Measurements from ENCODE around the gene AOPEP.

AOPEP gene

DNA sequence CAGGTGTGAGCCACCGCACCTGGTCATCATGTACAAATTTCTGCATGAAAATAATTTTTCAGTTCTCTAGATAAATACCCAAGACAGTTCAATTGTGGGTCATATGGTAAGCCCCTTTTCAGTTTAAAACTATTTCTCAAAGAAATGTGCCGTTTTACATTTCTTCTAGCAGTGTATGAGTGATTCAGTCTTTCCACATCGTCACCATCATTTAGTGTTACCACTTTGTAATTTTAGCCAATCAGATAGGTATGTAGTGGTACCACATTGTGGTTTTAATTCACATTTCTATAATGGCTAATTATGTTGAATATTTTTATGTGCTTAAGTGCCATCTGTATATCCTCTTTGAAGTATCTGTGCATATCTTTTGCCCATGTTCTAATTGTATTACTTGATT lies 163.1 kb downstream of the AOPEP start:
- Histone ChIP-seq H3K36me3 (ENCODE audit: control insufficient read depth, insufficient read depth, low read length) (no peaks in the 10 kb centered on the region), H3K4me3 (ENCODE audit: low read length) (no peak overlapping the region), H3K4me1 (ENCODE audit: control insufficient read depth, insufficient read depth, low read length) (peaks cover 24% of the 10 kb centered on the region), H3K9ac (ENCODE audit: low read length) (no peak overlapping the region), H3K27me3 (ENCODE audit: control insufficient read depth, insufficient read depth, low read length) (no peaks in the 10 kb centered on the region), H3K9me3 (ENCODE audit: control insufficient read depth, low read length) (no peaks in the 10 kb centered on the region)

DNA sequence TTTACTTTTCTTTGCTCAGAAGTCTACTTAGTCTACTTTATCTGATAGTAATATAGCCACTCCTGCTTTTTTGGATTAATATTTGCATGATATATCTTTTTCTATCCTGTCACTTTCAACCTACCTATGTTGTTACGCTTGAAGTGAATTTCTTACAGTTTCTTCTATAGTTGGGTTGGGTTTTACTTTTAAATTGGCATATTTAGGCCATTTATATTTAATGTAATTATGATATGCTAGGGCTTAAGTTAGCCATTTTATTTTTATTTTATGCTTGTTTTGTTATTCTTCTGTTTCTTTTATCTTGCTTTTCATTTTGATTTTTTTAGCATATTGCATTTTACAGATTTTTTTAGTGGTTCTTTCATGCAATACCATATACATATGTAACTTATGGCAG lies 164.7 kb downstream of the AOPEP start:
- Histone ChIP-seq H3K36me3 (ENCODE audit: control insufficient read depth, insufficient read depth, low read length) (no peaks in the 10 kb centered on the region), H3K9me3 (ENCODE audit: control insufficient read depth, low read length) (no peaks in the 10 kb centered on the region), H3K4me1 (ENCODE audit: control insufficient read depth, insufficient read depth, low read length) (peaks cover 15% of the 10 kb centered on the region), H3K4me3 (ENCODE audit: low read length) (no peak overlapping the region), H3K9ac (ENCODE audit: low read length) (no peak overlapping the region), H3K27me3 (ENCODE audit: control insufficient read depth, insufficient read depth, low read length) (no peaks in the 10 kb centered on the region)

DNA sequence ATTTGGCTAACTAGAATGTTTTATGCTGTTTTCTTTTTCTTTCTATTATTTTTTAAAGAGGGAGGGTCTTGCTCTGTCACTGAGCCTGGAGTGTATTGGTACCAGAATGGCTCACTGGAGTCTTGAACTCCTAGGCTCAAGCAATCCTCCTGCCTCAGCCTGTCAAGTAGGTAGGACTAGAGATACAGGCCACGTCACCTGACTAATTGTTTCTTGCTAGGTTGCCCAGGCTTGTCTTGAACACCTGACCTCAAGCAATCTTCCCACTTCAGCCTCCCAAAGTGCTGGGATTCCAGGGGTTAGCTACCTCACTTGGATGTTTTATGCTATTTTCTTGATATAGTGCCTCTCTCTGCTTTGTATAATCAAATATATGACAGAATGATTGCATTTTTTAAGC lies 166.2 kb downstream of the AOPEP start:
- H3K27me3 ChIP-seq (ENCODE audit: control insufficient read depth, insufficient read depth, low read length) = no peaks in the 10 kb centered on the region
- H3K9ac ChIP-seq (ENCODE audit: low read length) = no peak overlapping the region
- H3K9me3 ChIP-seq (ENCODE audit: control insufficient read depth, low read length) = no peaks in the 10 kb centered on the region
- no peaks in the 10 kb centered on the region for H3K36me3 ChIP-seq (ENCODE audit: control insufficient read depth, insufficient read depth, low read length)
- peaks cover 11% of the 10 kb centered on the region for H3K4me1 ChIP-seq (ENCODE audit: control insufficient read depth, insufficient read depth, low read length)
- no peak overlapping the region for H3K4me3 ChIP-seq (ENCODE audit: low read length)

DNA sequence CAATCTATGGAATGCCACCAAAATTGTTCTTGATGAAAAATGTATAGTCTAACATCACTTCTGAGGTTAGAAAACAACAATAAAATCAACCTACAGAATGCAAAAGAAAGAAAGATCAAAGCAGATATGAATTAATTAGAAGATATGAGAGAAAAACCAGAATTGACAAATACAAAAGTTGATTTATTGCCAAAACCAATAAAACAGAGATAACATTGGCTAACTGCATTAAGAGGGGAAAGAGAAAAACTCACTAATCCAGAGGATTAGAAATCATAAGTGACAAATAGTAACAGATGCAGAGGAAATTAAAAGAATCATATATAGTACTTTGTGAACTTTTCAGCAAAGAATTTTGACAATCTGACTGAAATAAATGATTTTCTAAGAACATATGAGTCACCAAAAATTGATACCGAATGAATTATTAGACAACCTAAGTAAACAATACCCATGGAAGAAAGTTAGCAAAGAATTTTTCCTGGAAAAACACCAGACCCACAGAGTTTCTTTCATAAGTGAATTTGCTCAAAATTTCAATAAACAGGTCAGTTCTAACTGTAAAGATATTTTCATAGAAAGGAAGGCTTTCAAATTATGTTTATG lies 167.7 kb downstream of the AOPEP start:
- no peak overlapping the region for H3K4me3 ChIP-seq (ENCODE audit: low read length)
- no peaks in the 10 kb centered on the region for H3K36me3 ChIP-seq (ENCODE audit: control insufficient read depth, insufficient read depth, low read length)
- no peaks in the 10 kb centered on the region for H3K9me3 ChIP-seq (ENCODE audit: control insufficient read depth, low read length)
- peaks cover 9% of the 10 kb centered on the region for H3K4me1 ChIP-seq (ENCODE audit: control insufficient read depth, insufficient read depth, low read length)
- H3K27me3 ChIP-seq (ENCODE audit: control insufficient read depth, insufficient read depth, low read length) = no peaks in the 10 kb centered on the region
- no peak overlapping the region for H3K9ac ChIP-seq (ENCODE audit: low read length)

DNA sequence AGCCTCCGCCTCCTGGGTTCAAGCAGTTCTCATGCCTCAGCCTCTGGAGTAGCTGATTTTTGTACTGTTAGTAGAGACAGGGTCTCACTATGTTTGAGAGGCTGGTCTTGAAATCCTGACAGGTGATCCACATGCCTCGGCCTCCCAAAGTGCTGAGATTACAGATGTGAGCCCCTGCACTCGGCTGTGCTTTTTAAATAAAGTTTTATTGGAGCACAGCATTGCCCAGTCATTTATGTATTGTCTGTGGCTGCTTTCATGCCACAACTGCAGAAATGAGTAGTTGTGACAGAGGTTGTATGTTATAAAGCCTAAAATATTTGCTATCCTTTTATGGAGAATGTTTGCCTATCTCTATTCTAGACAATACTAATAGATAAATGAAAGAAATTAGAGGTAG lies 169.2 kb downstream of the AOPEP start:
- Histone ChIP-seq H3K9ac (ENCODE audit: low read length) (no peak overlapping the region), H3K36me3 (ENCODE audit: control insufficient read depth, insufficient read depth, low read length) (no peaks in the 10 kb centered on the region), H3K9me3 (ENCODE audit: control insufficient read depth, low read length) (no peaks in the 10 kb centered on the region), H3K4me1 (ENCODE audit: control insufficient read depth, insufficient read depth, low read length) (peaks cover 13% of the 10 kb centered on the region), H3K4me3 (ENCODE audit: low read length) (no peak overlapping the region), H3K27me3 (ENCODE audit: control insufficient read depth, insufficient read depth, low read length) (no peaks in the 10 kb centered on the region)

DNA sequence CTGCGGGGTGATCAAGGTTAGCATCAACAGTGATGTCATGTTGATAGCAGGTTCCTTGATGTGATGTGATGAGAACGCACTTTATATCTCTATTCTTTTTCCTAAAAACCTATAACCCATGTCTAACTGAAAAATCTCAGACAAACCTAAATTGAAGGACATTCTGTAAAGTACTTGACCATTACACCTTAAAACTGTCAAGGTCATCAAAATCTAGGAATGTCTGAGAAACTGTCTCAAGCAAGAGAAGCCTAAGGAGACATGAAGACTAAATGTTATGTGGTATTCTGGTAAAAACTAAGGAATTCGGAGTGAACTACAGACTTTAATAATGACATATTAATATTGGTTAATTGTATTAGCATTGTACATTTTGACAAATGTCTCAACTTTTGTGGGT lies 170.0 kb downstream of the AOPEP start:
- H3K36me3 ChIP-seq (ENCODE audit: control insufficient read depth, insufficient read depth, low read length) = no peaks in the 10 kb centered on the region
- peaks cover 18% of the 10 kb centered on the region for H3K4me1 ChIP-seq (ENCODE audit: control insufficient read depth, insufficient read depth, low read length)
- no peak overlapping the region for H3K9ac ChIP-seq (ENCODE audit: low read length)
- H3K4me3 ChIP-seq (ENCODE audit: low read length) = no peak overlapping the region
- H3K27me3 ChIP-seq (ENCODE audit: control insufficient read depth, insufficient read depth, low read length) = no peaks in the 10 kb centered on the region
- no peaks in the 10 kb centered on the region for H3K9me3 ChIP-seq (ENCODE audit: control insufficient read depth, low read length)

DNA sequence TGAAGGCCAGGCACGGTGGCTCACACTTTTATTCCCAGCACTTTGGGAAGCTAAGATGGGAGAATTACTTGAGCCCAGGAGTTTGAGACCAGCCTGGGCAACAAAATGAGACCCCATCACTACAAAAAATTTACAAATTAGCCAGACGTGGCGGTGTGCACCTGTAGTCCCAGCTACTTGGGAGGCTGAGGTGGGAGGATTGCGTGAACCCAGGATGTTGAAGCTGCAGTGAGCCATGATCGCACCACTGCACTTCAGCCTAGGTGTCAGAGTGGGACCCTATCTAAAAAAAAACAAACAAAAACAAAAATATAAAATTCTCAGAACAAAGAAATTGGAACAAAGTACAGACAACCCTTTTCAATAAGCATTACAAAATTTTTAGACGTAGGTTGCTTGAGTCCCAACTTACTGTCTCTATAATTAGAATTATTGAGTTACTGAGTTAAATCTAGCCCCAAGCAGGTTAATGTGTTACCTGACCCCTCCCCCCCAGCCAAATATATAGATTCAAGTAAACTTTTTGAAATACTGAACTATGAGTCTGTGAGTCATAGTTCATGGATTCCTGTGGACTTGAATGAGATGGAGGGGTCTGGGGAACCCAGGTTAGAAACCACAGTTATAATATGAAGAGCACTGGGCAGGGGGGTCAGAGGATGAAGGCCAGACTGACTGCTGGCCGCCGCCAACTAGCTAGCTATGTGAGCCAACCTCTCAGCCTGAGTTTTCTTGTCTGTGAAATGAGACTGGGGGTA lies 173.1 kb downstream of the AOPEP start:
- Histone ChIP-seq H3K36me3 (ENCODE audit: control insufficient read depth, insufficient read depth, low read length) (no peaks in the 10 kb centered on the region), H3K9me3 (ENCODE audit: control insufficient read depth, low read length) (no peaks in the 10 kb centered on the region), H3K4me3 (ENCODE audit: low read length) (no peak overlapping the region), H3K9ac (ENCODE audit: low read length) (peak overlapping the region; percentile 9), H3K4me1 (ENCODE audit: control insufficient read depth, insufficient read depth, low read length) (peaks cover 13% of the 10 kb centered on the region), H3K27me3 (ENCODE audit: control insufficient read depth, insufficient read depth, low read length) (no peaks in the 10 kb centered on the region)

DNA sequence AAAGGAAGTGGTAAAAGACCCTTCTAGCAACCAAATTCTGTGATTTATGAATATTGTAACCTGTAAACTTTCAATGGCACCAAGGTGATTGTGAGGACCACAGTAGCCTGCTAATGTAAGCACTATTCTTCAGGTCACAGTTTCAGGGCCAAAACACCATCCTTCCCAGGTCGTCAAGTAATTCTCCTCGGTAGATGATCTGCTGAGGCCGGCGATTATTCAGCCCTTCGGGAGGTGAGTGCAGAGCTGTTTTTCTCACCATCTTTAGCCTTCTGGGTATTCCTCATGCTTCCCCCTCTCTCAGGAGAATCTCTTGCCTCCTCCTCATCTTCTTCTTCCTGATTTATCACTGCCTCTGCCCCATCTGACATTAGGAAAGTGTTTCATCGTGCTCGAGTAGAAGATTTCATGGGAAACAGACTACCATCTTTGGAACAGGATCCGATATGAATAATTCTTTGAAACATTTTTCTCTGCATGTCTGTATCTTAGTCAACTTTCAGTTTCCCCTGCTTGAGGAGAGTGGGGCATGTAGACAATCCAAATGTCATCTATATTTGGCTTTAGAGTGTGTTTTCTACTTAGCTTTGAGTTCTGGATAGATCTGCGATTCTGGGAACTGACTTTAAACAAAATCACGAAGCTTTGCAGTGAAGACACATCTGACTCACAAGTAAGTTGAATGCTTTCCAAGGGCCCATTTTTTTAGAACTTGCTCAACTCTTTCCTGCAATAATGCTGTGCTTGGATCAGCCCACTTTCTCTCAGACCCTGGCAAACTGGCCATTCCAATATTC lies 173.9 kb downstream of the AOPEP start:
- H3K4me1 ChIP-seq (ENCODE audit: control insufficient read depth, insufficient read depth, low read length) = peaks cover 13% of the 10 kb centered on the region
- no peak overlapping the region for H3K4me3 ChIP-seq (ENCODE audit: low read length)
- H3K36me3 ChIP-seq (ENCODE audit: control insufficient read depth, insufficient read depth, low read length) = no peaks in the 10 kb centered on the region
- peak overlapping the region; percentile 9 for H3K9ac ChIP-seq (ENCODE audit: low read length)
- H3K27me3 ChIP-seq (ENCODE audit: control insufficient read depth, insufficient read depth, low read length) = no peaks in the 10 kb centered on the region
- H3K9me3 ChIP-seq (ENCODE audit: control insufficient read depth, low read length) = no peaks in the 10 kb centered on the region

DNA sequence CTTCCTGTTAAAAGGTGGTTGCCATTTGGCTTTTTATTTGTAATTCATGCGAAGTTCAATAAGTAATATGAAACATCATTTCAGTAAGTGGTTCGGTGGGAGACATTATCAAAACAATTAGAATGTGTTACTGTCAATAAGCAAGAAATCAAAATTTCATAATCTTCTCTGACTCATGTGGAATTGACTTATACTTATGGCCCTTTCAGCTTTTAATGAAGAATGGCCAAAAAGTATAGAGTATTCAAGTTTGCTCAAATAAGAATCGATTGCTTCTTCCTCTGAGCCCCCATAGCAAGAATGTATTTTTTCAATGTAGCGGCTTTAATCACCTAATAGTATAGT lies 174.5 kb downstream of the AOPEP start:
- H3K4me1 ChIP-seq (ENCODE audit: control insufficient read depth, insufficient read depth, low read length) = peaks cover 13% of the 10 kb centered on the region
- no peaks in the 10 kb centered on the region for H3K36me3 ChIP-seq (ENCODE audit: control insufficient read depth, insufficient read depth, low read length)
- H3K27me3 ChIP-seq (ENCODE audit: control insufficient read depth, insufficient read depth, low read length) = no peaks in the 10 kb centered on the region
- no peak overlapping the region for H3K9ac ChIP-seq (ENCODE audit: low read length)
- H3K4me3 ChIP-seq (ENCODE audit: low read length) = no peak overlapping the region
- no peaks in the 10 kb centered on the region for H3K9me3 ChIP-seq (ENCODE audit: control insufficient read depth, low read length)

DNA sequence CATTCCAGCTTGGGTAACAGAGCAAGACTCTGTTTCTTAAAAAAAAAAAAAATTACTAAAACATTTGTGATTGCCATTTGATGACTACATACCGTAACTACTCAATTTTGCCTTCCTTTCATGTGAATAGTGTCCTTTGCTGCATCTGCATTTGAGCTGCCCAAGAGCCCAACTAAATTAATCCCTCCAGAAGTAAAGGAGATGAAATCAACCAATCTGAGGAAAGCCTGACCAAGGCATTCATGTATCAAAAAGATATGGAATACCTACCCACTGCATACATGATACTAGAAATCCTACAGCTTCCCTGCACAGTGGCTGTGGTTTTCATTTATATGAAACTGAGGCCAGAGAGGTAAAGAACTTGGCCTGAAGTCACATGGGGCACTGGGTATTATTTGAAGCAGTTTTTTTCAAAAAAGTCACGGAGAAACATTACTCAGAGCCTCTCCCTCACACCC lies 177.5 kb downstream of the AOPEP start:
- no peak overlapping the region for H3K9ac ChIP-seq (ENCODE audit: low read length)
- H3K36me3 ChIP-seq (ENCODE audit: control insufficient read depth, insufficient read depth, low read length) = no peaks in the 10 kb centered on the region

DNA sequence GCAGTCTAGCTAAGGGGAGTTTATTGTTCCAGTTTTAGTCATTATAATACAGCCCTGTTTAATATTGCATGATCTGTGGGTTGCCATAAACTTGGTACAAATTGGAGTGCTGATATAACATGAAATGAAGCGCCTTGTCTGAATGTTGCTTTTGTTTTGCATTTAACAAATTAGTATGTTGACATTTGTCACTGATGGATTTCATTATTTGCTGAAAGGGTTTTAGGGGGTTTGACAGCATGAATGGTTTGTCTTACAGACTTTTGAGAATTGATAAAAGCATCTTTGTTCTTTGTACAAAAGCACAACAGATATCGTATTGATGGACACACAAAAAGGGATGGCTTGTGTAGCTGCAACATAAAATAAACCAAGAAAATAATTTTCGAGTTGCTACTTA lies 178.3 kb downstream of the AOPEP start:
- H3K9ac ChIP-seq (ENCODE audit: low read length) = no peak overlapping the region
- peaks cover 44% of the 10 kb centered on the region for H3K4me1 ChIP-seq (ENCODE audit: control insufficient read depth, insufficient read depth, low read length)

More for the DNA sequence above, 177.5 kb downstream of the AOPEP start:
- Histone ChIP-seq H3K27me3 (ENCODE audit: control insufficient read depth, insufficient read depth, low read length) (no peaks in the 10 kb centered on the region), H3K4me1 (ENCODE audit: control insufficient read depth, insufficient read depth, low read length) (peaks cover 39% of the 10 kb centered on the region), H3K4me3 (ENCODE audit: low read length) (no peak overlapping the region), H3K9me3 (ENCODE audit: control insufficient read depth, low read length) (no peaks in the 10 kb centered on the region)

DNA sequence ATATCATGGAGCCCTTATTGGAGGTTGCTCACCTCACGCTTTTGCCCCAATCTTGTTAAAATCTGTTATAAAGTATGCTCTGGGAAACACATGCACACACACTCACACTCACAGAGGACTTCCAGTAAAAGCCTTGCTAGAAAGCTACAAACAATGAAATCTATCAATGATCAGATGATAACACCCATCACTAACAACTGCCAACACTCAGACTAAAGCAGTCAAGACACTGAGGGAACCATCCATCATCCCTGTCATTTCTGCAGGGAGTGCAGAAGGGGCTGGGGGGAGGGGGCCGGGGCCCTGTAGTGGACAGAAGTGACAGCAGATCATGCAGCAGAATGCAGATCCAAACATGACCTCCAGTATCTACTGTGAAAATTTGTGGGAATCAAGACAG lies 179.1 kb downstream of the AOPEP start:
- H3K4me1 ChIP-seq (ENCODE audit: control insufficient read depth, insufficient read depth, low read length) = peaks cover 48% of the 10 kb centered on the region
- no peak overlapping the region for H3K4me3 ChIP-seq (ENCODE audit: low read length)
- H3K36me3 ChIP-seq (ENCODE audit: control insufficient read depth, insufficient read depth, low read length) = no peaks in the 10 kb centered on the region
- H3K9me3 ChIP-seq (ENCODE audit: control insufficient read depth, low read length) = no peaks in the 10 kb centered on the region
- no peaks in the 10 kb centered on the region for H3K27me3 ChIP-seq (ENCODE audit: control insufficient read depth, insufficient read depth, low read length)
- no peak overlapping the region for H3K9ac ChIP-seq (ENCODE audit: low read length)

More for the DNA sequence above, 178.3 kb downstream of the AOPEP start:
- H3K9me3 ChIP-seq (ENCODE audit: control insufficient read depth, low read length) = no peaks in the 10 kb centered on the region
- no peaks in the 10 kb centered on the region for H3K27me3 ChIP-seq (ENCODE audit: control insufficient read depth, insufficient read depth, low read length)
- H3K4me3 ChIP-seq (ENCODE audit: low read length) = no peak overlapping the region
- H3K36me3 ChIP-seq (ENCODE audit: control insufficient read depth, insufficient read depth, low read length) = no peaks in the 10 kb centered on the region
